K562 (cell line): Measurements from ENCODE around the gene MFNG.

Experiments
- CC2D1A ChIP-seq: fragments of 450-650 bp; IDR thresholded peaks from 2 replicates; pipeline ENCODE4 v1.6.1; 2017; ENCODE audit warnings: mild to moderate bottlenecking
- DLX4 ChIP-seq: fragments of 250-450 bp; sonication (Bioruptor Pico); IDR thresholded peaks from 2 replicates; pipeline ENCODE4 v1.6.1; 2021; ENCODE audit warnings: mild to moderate bottlenecking
- ELF4 ChIP-seq: fragments of 450-650 bp; formaldehyde crosslinking; IDR thresholded peaks from 2 replicates; pipeline ENCODE4 v1.4.0; 2022; ENCODE audit warnings: missing genetic modification characterization
- ETV6 ChIP-seq, 3 experiments: fragments of 150-350 bp in 1 of 3; sonication (generic) in 1 of 3; formaldehyde crosslinking in 1 of 3; IDR thresholded peaks; 2 replicates each; pipeline versions ENCODE4 v1.6.1 to v1.8.0; 2014 to 2022; ENCODE audit warnings: borderline replicate concordance in 2 of 3, low read depth in 2 of 3, antibody characterized with exemption in 1 of 3, low read length in 1 of 3, mild to moderate bottlenecking in 1 of 3, missing genetic modification reagents in 1 of 3
- GTF2A2 ChIP-seq: IDR thresholded peaks from 2 replicates; pipeline ENCODE4 v1.6.1; 2016; ENCODE audit warnings: mild to moderate bottlenecking, missing genetic modification characterization, missing compliant biosample characterization
- GTF2F1 ChIP-seq: IDR thresholded peaks from 2 replicates; pipeline ENCODE4 v1.6.1; 2011; ENCODE audit warnings: low read depth, low read length, improper control_type of control experiment
- MCM7 ChIP-seq, 2 experiments: fragments of 450-650 bp; IDR thresholded peaks; 2 replicates each; pipeline ENCODE4 v1.6.1; 2016 to 2018
- RBBP5 ChIP-seq: fragments of 200-600 bp; sonication (generic); IDR thresholded peaks from 2 replicates; pipeline ENCODE4 v1.6.1; 2012; ENCODE audit warnings: borderline replicate concordance, mild to moderate bottlenecking, low read length, control low read depth, inconsistent platforms; ENCODE audit not compliant: insufficient read depth, poor library complexity, severe bottlenecking

DNA sequence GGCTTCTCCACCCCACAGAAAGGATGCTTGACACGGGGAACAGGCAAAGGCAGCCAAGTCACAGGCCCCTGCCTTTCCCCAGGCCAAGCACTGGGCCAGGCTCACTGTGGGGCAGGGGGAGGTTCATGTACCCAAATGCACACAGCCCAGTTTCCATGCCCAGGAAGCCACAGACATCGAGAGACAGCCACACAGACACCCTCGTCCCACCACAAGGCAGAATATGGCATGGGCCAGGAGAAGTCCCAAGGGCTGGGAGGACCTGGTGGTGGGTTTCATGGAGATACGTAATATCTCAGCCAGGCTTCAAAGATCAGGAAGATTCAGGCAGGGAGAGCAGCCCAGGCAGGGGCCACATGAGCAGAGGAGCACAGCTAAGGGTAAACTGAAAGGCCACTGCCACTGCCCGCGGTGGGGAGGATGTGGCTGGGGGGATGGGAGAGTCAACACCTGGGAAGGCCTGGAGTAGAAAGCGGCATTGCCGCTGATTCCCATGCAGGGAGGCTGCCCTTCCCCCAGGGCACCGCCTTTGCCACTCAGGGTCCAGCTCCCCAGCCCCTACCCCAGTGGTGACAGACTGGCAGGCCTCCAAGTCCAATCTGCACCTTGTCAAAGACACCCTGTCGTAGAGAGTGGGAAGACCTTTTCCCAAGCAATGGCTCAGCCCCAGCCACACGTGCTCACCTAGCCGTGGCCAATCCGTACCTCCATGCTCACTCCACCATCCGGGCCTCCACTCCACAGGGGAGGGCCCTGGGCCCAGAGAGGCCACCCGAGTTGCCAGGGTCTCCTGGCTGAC lies 2.4 kb upstream of the MFNG start:
- TF ChIP-seq GTF2A2: no peak
- TF ChIP-seq ETV6 (IDR thresholded peaks at IDR 0.05; ENCODE audit: borderline replicate concordance in 1 of 2, low read depth in 2 of 2, low read length in 1 of 2): no peak
- TF ChIP-seq ETV6 (CRISPR knock-in tag; IDR thresholded peaks at IDR 0.05; ENCODE audit: borderline replicate concordance): no peak
- TF ChIP-seq GTF2F1: no peak
- no peak for TF ChIP-seq ELF4 (CRISPR knock-in tag)
- TF ChIP-seq CC2D1A: no peak
- no peak for TF ChIP-seq RBBP5
- no peak for TF ChIP-seq DLX4
- TF ChIP-seq MCM7 (IDR thresholded peaks at IDR 0.05): no peak
